ENCODE data around the gene FAT1. TPM values are rescaled to one million over a fixed set of nuclear protein-coding genes. Genes with fewer than 3 reads are reported as not detected.

Gene FAT1
- total RNA-seq, 1 donor from 2014 or later, result 154 TPM

Other genes with a start within 250 kb of the FAT1 start
- gene MTNR1A, start 168.3 kb downstream of the FAT1 start, total RNA-seq, result not detected in 2 replicates

Measured in glomerular endothelial cell (primary cell).